ENCODE results near the gene LAMC3. TPM values are rescaled to one million over a fixed set of nuclear protein-coding genes. Genes with fewer than 3 reads are reported as not detected.
A peak's percentile ranks its signal among the peaks of the same experiment; 100 is the strongest.

LAMC3 gene
- total and polyA plus RNA-seq, 9 of the 15 experiments (the other 6 are each of a cell fraction or from before 2014, with no cell fraction given): 0.10 TPM; not detected in 8

DNA sequence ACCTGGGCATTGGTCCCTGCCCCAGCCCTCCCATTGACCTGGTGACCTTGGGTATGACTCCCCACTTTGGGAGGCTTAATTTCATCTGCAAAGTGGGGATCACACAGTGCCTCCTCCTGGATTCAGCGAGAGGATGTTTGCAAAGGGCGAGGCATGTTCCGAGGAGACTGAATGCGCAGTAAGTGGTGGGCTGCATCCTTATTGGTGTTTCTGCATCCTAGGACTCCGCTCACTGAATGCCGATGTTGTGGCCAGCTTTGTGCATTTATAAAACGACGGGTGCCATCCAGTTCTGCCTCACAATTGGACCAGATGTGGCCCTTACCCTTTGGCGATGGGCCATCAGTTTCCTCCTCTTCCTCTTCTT is 63.9 kb downstream of the LAMC3 start:
- Histone ChIP-seq H3K27me3 (ENCODE audit: control insufficient read depth in 2 of 2, insufficient read depth in 2 of 2, low read length in 2 of 2) (peaks cover 87 to 96% of the 10 kb centered on the region in 2 experiments), H3K4me3 (no peak overlapping the region), H3K4me2 (ENCODE audit: insufficient read depth, low read length) (no peak overlapping the region), H3K9me1 (ENCODE audit: control insufficient read depth, insufficient read depth, low read length) (peaks cover 4% of the 10 kb centered on the region), H3K79me2 (ENCODE audit: control insufficient read depth, insufficient read depth, low read length) (no peaks in the 10 kb centered on the region), H4K20me1 (replicated peaks; ENCODE audit: control insufficient read depth, insufficient read depth, low read length) (peaks cover 61% of the 10 kb centered on the region), H3K9me3 (replicated peaks; ENCODE audit: control insufficient read depth, insufficient read depth, low read depth, low read length) (no peaks in the 10 kb centered on the region), H3K9ac (ENCODE audit: insufficient read depth in 1 of 2, low read depth in 2 of 2, low read length in 2 of 2) (0 out of 4 replicates have a peak overlapping the region, but pooled peaks of 1 of the 2 experiments have one; percentile 5), H3K36me3 (ENCODE audit: control insufficient read depth, insufficient read depth, low read length) (no peaks in the 10 kb centered on the region), H3K27ac (ENCODE audit: extremely low read depth, low read depth, low read length) (no peak overlapping the region), H2AFZ (ENCODE audit: low read depth, low read length) (no peak overlapping the region), H3K4me1 (replicated peaks in 1 of 2; ENCODE audit: control insufficient read depth in 2 of 2, insufficient read depth in 2 of 2, low read length in 2 of 2) (peaks cover 3 to 29% of the 10 kb centered on the region in 2 experiments; a peak in 2 of 5 replicates)
- DNase-seq (ENCODE audit: extremely low read depth in 1 of 4, low spot score in 3 of 4) (peak in 1 of 4 experiments; percentile 60), ATAC-seq (no peak), FAIRE-seq (no peak)
- TF ChIP-seq, protein P1, sequence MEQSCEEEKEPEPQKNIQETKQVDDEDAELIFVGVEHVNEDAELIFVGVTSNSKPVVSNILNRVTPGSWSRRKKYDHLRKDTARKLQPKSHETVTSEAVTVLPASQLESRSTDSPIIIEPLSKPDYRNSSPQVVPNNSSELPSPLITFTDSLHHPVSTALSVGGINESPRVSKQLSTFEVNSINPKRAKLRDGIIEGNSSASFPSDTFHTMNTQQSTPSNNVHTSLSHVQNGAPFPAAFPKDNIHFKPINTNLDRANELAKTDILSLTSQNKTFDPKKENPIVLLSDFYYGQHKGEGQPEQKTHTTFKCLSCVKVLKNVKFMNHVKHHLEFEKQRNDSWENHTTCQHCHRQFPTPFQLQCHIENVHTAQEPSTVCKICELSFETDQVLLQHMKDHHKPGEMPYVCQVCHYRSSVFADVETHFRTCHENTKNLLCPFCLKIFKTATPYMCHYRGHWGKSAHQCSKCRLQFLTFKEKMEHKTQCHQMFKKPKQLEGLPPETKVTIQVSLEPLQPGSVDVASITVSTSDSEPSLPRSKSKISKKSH (CRISPR knock-in tag; IDR thresholded peaks at IDR 0.05): no peak
- no peak for TF ChIP-seq ZNF212 (CRISPR knock-in tag; IDR thresholded peaks at IDR 0.05)
- no peak for TF ChIP-seq BMI1 (IDR thresholded peaks at IDR 0.05; ENCODE audit: low read length)
- TF ChIP-seq ARNT (IDR thresholded peaks at IDR 0.05): no peak
- TF ChIP-seq ZBTB1 (CRISPR knock-in tag; IDR thresholded peaks at IDR 0.05; ENCODE audit: borderline replicate concordance, low read depth): no peak
- no peak for TF ChIP-seq ZNF347 (CRISPR knock-in tag; IDR thresholded peaks at IDR 0.05; ENCODE audit: low read depth)
- in situ Hi-C loops (cut with MboI): no loop called here
- POLR2A ChIA-PET: interaction anchor here (0.9 to 99.3 kb wide), 4 partner anchors 4 to 155 kb away, joined by 3 to 3336 read pairs (median 1670); partner anchors contain the start of genes AIF1L and NUP214
- BruUV-seq (replicated peaks): no TSS peak
- CTCF ChIA-PET (ENCODE audit: low intra/inter-chr PET ratio): interaction anchor here (0.6 kb wide), 1 partner anchor 15 kb away, joined by 3 read pairs; no protein-coding TSS in a partner anchor
- WGBS (ENCODE audit: insufficient coverage, low coverage, missing lambda C conversion rate): 4% methylated on average over 9 of the region's 9 CpGs
- intact Hi-C loops (cut with micrococcal nuclease): no loop called here

Measured in K562 (cell line).